Renal cortex interstitium (tissue), 11 donors: ENCODE data around the gene CTNNA3. TPM values are rescaled to one million over a fixed set of nuclear protein-coding genes. Genes with fewer than 3 reads are reported as not detected.

ENCODE experiments used
- DNase-seq, 11 donors: peaks; one replicate each; pipeline ENCODE4 v3.0.0-alpha.2; 2013; ENCODE audit warnings: low read depth in 9 of 11, low spot score in 4 of 11; ENCODE audit errors: extremely low read depth in 1 of 11
- polyA plus RNA-seq, 3 donors: library from polyadenylated mRNA; unstranded; fragments of 120-200 nt; gene quantifications; one replicate each; pipeline ENCODE4 v1.2.1, GENCODE V29; 2013; ENCODE audit not compliant: insufficient read length in 3 of 3

The CTNNA3 gene
- polyA plus RNA-seq, 3 donors: 2.1 to 4.3 (median 2.9) TPM

GRCh38 chr10:67011981-67012380 is 684.0 kb downstream of the CTNNA3 start:
- DNase-seq: no peak

- no peak for DNase-seq
Observed at GRCh38 chr10:67011480-67011879, 684.5 kb downstream of the CTNNA3 start.

- DNase-seq: no peak
Observed at GRCh38 chr10:67005981-67006380, 690.0 kb downstream of the CTNNA3 start.

GRCh38 chr10:67004690-67005089 is 691.3 kb downstream of the CTNNA3 start:
- no peak for DNase-seq

GRCh38 chr10:66999762-67000545 is 696.0 kb downstream of the CTNNA3 start:
- DNase-seq: no peak

GRCh38 chr10:66996996-66997395 is 699.0 kb downstream of the CTNNA3 start:
- no peak for DNase-seq

GRCh38 chr10:66990143-66990830 is 705.7 kb downstream of the CTNNA3 start:
- DNase-seq: no peak

- DNase-seq: no peak
Observed at GRCh38 chr10:66983475-66983818, 712.5 kb downstream of the CTNNA3 start.

- no peak for DNase-seq
Observed at GRCh38 chr10:66982792-66983474, 713.1 kb downstream of the CTNNA3 start.

GRCh38 chr10:66982053-66982420 is 714.0 kb downstream of the CTNNA3 start:
- DNase-seq: no peak

- DNase-seq: no peak
Observed at GRCh38 chr10:66981361-66982052, 714.5 kb downstream of the CTNNA3 start.

GRCh38 chr10:66980246-66980815 is 715.7 kb downstream of the CTNNA3 start:
- no peak for DNase-seq

GRCh38 chr10:66964946-66965345 is 731.0 kb downstream of the CTNNA3 start:
- DNase-seq: no peak

- no peak for DNase-seq
Observed at GRCh38 chr10:66958466-66958865, 737.5 kb downstream of the CTNNA3 start.

GRCh38 chr10:66951896-66952295 is 744.1 kb downstream of the CTNNA3 start:
- no peak for DNase-seq

GRCh38 chr10:66943590-66943989 is 752.4 kb downstream of the CTNNA3 start:
- DNase-seq: no peak

GRCh38 chr10:66942407-66942806 is 753.6 kb downstream of the CTNNA3 start:
- DNase-seq: no peak

GRCh38 chr10:66941491-66941890 is 754.5 kb downstream of the CTNNA3 start:
- no peak for DNase-seq

GRCh38 chr10:66940965-66941364 is 755.0 kb downstream of the CTNNA3 start:
- no peak for DNase-seq
